ENCODE results near the gene CCDC71. TPM values are rescaled to one million over a fixed set of nuclear protein-coding genes. Genes with fewer than 3 reads are reported as not detected.

The CCDC71 gene
- total RNA-seq, 1 experiment from 2014 or later = 17.8 TPM

- Histone ChIP-seq H3K9me2 (ENCODE audit: insufficient read depth) (no peaks in the 10 kb centered on the region), H3F3A (ENCODE audit: insufficient read depth, low read depth) (no peaks in the 10 kb centered on the region), H3K4me1 (replicated peaks; ENCODE audit: insufficient read depth) (no peaks in the 10 kb centered on the region), H2AFZ (no peak overlapping the region), H3K27ac (no peak overlapping the region), H3K4me2 (no peak overlapping the region), H3K4me3 (no peak overlapping the region), H3K9me3 (ENCODE audit: insufficient read depth, low read depth) (no peaks in the 10 kb centered on the region), H3K36me3 (ENCODE audit: low read depth) (no peaks in the 10 kb centered on the region), H3K27me3 (ENCODE audit: insufficient read depth, low read depth) (no peaks in the 10 kb centered on the region), H4K20me1 (ENCODE audit: insufficient read depth) (no peaks in the 10 kb centered on the region), H3K79me2 (ENCODE audit: low read depth) (no peaks in the 10 kb centered on the region)
- no peak for DNase-seq
- no TSS peak for BruUV-seq (replicated peaks)
- CTCF ChIA-PET = no interaction called here
- POLR2A ChIA-PET (ENCODE audit: unreplicated experiment) = no interaction called here
- TF ChIP-seq, protein P1, sequence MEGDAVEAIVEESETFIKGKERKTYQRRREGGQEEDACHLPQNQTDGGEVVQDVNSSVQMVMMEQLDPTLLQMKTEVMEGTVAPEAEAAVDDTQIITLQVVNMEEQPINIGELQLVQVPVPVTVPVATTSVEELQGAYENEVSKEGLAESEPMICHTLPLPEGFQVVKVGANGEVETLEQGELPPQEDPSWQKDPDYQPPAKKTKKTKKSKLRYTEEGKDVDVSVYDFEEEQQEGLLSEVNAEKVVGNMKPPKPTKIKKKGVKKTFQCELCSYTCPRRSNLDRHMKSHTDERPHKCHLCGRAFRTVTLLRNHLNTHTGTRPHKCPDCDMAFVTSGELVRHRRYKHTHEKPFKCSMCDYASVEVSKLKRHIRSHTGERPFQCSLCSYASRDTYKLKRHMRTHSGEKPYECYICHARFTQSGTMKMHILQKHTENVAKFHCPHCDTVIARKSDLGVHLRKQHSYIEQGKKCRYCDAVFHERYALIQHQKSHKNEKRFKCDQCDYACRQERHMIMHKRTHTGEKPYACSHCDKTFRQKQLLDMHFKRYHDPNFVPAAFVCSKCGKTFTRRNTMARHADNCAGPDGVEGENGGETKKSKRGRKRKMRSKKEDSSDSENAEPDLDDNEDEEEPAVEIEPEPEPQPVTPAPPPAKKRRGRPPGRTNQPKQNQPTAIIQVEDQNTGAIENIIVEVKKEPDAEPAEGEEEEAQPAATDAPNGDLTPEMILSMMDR (conservative IDR thresholded peaks at IDR 0.05) = no peak
- TF ChIP-seq EZH2 (IDR thresholded peaks at IDR 0.05; ENCODE audit: low read depth) = no peak
- intact Hi-C loops (cut with micrococcal nuclease; ENCODE audit: unreplicated experiment) = loop anchor here (10.0 kb wide), 1 partner anchor 118 kb away; no protein-coding TSS in a partner anchor
Observed at GRCh38 chr3:49177073-49177472, 10.9 kb upstream of the CCDC71 start.

- CTCF ChIA-PET = no interaction called here
Observed at GRCh38 chr3:49175530-49175929, 9.4 kb upstream of the CCDC71 start.

GRCh38 chr3:49174397-49174985, 8.4 kb upstream of the CCDC71 start:
- no peak for TF ChIP-seq EZH2 (IDR thresholded peaks at IDR 0.05; ENCODE audit: low read depth)
- TF ChIP-seq, protein P1 (conservative IDR thresholded peaks at IDR 0.05) = no peak
- Histone ChIP-seq H3K27me3 (ENCODE audit: insufficient read depth, low read depth) (no peaks in the 10 kb centered on the region), H3K9me2 (ENCODE audit: insufficient read depth) (no peaks in the 10 kb centered on the region), H3K79me2 (ENCODE audit: low read depth) (no peaks in the 10 kb centered on the region), H3K9me3 (ENCODE audit: insufficient read depth, low read depth) (no peaks in the 10 kb centered on the region), H3K4me2 (no peak overlapping the region), H2AFZ (no peak overlapping the region), H3K27ac (no peak overlapping the region), H4K20me1 (ENCODE audit: insufficient read depth) (no peaks in the 10 kb centered on the region), H3K4me1 (replicated peaks; ENCODE audit: insufficient read depth) (no peaks in the 10 kb centered on the region), H3F3A (ENCODE audit: insufficient read depth, low read depth) (no peaks in the 10 kb centered on the region), H3K36me3 (ENCODE audit: low read depth) (no peaks in the 10 kb centered on the region), H3K4me3 (no peak overlapping the region)
- POLR2A ChIA-PET (ENCODE audit: unreplicated experiment) = no interaction called here
- BruUV-seq (replicated peaks) = no TSS peak
- DNase-seq = no peak
- intact Hi-C loops (cut with micrococcal nuclease; ENCODE audit: unreplicated experiment) = loop anchor here (5.0 to 10.0 kb wide), 2 partner anchors 63 to 120 kb away; no protein-coding TSS in a partner anchor
- CTCF ChIA-PET = interaction anchor here (0.6 kb wide), 1 partner anchor 135 kb away, joined by 7 read pairs; no protein-coding TSS in a partner anchor

More at GRCh38 chr3:49175530-49175929, 9.4 kb upstream of the CCDC71 start:
- Histone ChIP-seq H3F3A (ENCODE audit: insufficient read depth, low read depth) (no peaks in the 10 kb centered on the region), H3K36me3 (ENCODE audit: low read depth) (no peaks in the 10 kb centered on the region), H4K20me1 (ENCODE audit: insufficient read depth) (no peaks in the 10 kb centered on the region), H2AFZ (no peak overlapping the region), H3K4me3 (no peak overlapping the region), H3K4me1 (replicated peaks; ENCODE audit: insufficient read depth) (no peaks in the 10 kb centered on the region), H3K27ac (no peak overlapping the region), H3K9me3 (ENCODE audit: insufficient read depth, low read depth) (no peaks in the 10 kb centered on the region), H3K79me2 (ENCODE audit: low read depth) (no peaks in the 10 kb centered on the region), H3K9me2 (ENCODE audit: insufficient read depth) (no peaks in the 10 kb centered on the region), H3K4me2 (no peak overlapping the region), H3K27me3 (ENCODE audit: insufficient read depth, low read depth) (no peaks in the 10 kb centered on the region)
- no peak for DNase-seq
- intact Hi-C loops (cut with micrococcal nuclease; ENCODE audit: unreplicated experiment) = loop anchor here (10.0 kb wide), 1 partner anchor 119 kb away; no protein-coding TSS in a partner anchor
- BruUV-seq (replicated peaks) = no TSS peak
- TF ChIP-seq, protein P1 (conservative IDR thresholded peaks at IDR 0.05) = no peak
- TF ChIP-seq EZH2 (IDR thresholded peaks at IDR 0.05; ENCODE audit: low read depth) = no peak
- POLR2A ChIA-PET (ENCODE audit: unreplicated experiment) = no interaction called here
